Measurements from ENCODE around the gene AP2A1.

AP2A1 gene

DNA sequence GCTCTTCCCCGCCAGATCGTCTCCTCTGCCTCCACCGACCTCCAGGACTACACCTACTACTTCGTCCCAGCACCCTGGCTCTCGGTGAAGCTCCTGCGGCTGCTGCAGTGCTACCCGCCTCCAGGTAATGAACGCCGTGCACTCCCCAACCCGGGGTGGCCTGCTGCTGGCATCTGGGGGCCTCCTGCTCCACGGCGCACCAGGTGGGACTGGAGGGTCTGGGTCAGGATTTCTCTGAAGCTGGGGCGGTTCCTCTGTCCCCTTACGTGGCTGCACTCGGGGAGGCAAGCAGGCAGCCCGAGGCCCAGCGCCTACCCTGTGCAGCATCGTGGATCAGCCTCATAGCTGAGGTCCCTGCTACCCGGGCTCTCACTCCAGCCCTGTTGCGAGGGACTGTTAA lies 28.8 kb downstream of the AP2A1 start:
- H3K36me3 ChIP-seq (ENCODE audit: control insufficient read depth in 1 of 2, insufficient read depth in 2 of 2, low read length in 2 of 2) = peaks cover 55 to 93% of the 10 kb centered on the region in 2 donors
- H3K27ac ChIP-seq (ENCODE audit: low read length) = no peak overlapping the region
- H3K4me3 ChIP-seq (ENCODE audit: low read depth in 1 of 2, low read length in 2 of 2) = no peak overlapping the region
- H3K27me3 ChIP-seq (ENCODE audit: low read depth, low read length) = no peaks in the 10 kb centered on the region
- H3K4me1 ChIP-seq (ENCODE audit: control insufficient read depth in 1 of 2, insufficient read depth in 2 of 2, low read length in 2 of 2) = peaks cover 0 to 7% of the 10 kb centered on the region in 2 donors
- H3K9me3 ChIP-seq (ENCODE audit: control insufficient read depth in 1 of 2, low read length in 2 of 2) = no peaks in the 10 kb centered on the region

DNA sequence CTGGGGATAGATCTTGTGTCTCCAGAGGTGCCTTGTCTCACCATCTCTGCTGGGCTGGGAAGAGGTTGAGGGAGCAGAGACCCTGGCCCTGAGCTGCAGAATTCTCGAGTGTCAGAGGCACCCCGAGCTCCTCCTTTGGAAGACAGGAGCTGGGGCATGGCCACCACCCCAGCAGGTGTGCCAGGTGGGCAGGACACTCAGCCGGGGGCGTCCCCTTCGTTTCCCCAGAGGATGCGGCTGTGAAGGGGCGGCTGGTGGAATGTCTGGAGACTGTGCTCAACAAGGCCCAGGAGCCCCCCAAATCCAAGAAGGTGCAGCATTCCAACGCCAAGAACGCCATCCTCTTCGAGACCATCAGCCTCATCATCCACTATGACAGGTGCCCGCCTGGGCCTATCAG lies 31.8 kb downstream of the AP2A1 start:
- no peak overlapping the region for H3K4me3 ChIP-seq (ENCODE audit: low read depth in 1 of 2, low read length in 2 of 2)
- H3K27ac ChIP-seq (ENCODE audit: low read length) = no peak overlapping the region
- H3K27me3 ChIP-seq (ENCODE audit: low read depth, low read length) = no peaks in the 10 kb centered on the region
- H3K36me3 ChIP-seq (ENCODE audit: control insufficient read depth in 1 of 2, insufficient read depth in 2 of 2, low read length in 2 of 2) = peaks cover 51 to 88% of the 10 kb centered on the region in 2 donors
- H3K9me3 ChIP-seq (ENCODE audit: control insufficient read depth in 1 of 2, low read length in 2 of 2) = no peaks in the 10 kb centered on the region
- peaks cover 0 to 7% of the 10 kb centered on the region in 2 donors for H3K4me1 ChIP-seq (ENCODE audit: control insufficient read depth in 1 of 2, insufficient read depth in 2 of 2, low read length in 2 of 2)

DNA sequence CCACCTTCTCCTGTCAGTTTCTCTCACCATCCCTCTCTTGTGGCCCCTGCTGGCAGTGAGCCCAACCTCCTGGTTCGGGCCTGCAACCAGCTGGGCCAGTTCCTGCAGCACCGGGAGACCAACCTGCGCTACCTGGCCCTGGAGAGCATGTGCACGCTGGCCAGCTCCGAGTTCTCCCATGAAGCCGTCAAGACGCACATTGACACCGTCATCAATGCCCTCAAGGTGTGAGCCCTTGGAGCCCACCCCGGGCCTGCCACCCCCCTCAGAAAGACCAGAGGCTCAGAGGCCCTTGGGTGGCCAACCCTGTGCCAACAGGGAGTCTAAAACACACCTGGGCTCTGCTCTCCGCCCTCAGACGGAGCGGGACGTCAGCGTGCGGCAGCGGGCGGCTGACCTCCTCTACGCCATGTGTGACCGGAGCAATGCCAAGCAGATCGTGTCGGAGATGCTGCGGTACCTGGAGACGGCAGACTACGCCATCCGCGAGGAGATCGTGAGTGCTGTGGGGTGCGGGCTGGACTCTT lies 32.5 kb downstream of the AP2A1 start:
- Histone ChIP-seq H3K4me1 (ENCODE audit: control insufficient read depth in 1 of 2, insufficient read depth in 2 of 2, low read length in 2 of 2) (peaks cover 0 to 7% of the 10 kb centered on the region in 2 donors), H3K4me3 (ENCODE audit: low read depth in 1 of 2, low read length in 2 of 2) (no peak overlapping the region), H3K36me3 (ENCODE audit: control insufficient read depth in 1 of 2, insufficient read depth in 2 of 2, low read length in 2 of 2) (peaks cover 51 to 86% of the 10 kb centered on the region in 2 donors), H3K27ac (ENCODE audit: low read length) (no peak overlapping the region), H3K27me3 (ENCODE audit: low read depth, low read length) (no peaks in the 10 kb centered on the region), H3K9me3 (ENCODE audit: control insufficient read depth in 1 of 2, low read length in 2 of 2) (no peaks in the 10 kb centered on the region)

DNA sequence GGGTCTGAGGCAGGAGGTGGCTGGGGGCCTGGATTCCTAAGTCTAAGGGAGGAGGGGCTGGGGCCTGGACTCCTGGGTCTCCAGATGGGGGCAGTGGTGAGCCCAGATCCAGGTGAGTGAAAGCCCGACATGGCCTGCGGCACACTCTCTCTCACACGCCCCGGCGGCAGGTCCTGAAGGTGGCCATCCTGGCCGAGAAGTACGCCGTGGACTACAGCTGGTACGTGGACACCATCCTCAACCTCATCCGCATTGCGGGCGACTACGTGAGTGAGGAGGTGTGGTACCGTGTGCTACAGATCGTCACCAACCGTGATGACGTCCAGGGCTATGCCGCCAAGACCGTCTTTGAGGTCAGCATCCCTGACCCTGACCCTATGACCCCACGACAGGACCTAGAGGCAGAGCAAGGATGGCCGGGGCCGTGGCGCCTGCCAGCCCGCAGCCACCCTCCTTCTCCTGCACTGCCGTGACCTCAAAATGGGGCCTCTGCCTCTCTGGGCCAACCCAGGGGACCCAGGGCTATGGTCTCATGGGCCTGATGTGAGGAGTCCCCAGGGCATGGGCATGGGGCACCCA lies 33.1 kb downstream of the AP2A1 start:
- H3K4me3 ChIP-seq (ENCODE audit: low read depth in 1 of 2, low read length in 2 of 2) = no peak overlapping the region
- no peaks in the 10 kb centered on the region for H3K9me3 ChIP-seq (ENCODE audit: control insufficient read depth in 1 of 2, low read length in 2 of 2)
- no peaks in the 10 kb centered on the region for H3K27me3 ChIP-seq (ENCODE audit: low read depth, low read length)
- peaks cover 46 to 80% of the 10 kb centered on the region in 2 donors for H3K36me3 ChIP-seq (ENCODE audit: control insufficient read depth in 1 of 2, insufficient read depth in 2 of 2, low read length in 2 of 2)
- no peak overlapping the region for H3K27ac ChIP-seq (ENCODE audit: low read length)
- peaks cover 0 to 7% of the 10 kb centered on the region in 2 donors for H3K4me1 ChIP-seq (ENCODE audit: control insufficient read depth in 1 of 2, insufficient read depth in 2 of 2, low read length in 2 of 2)

DNA sequence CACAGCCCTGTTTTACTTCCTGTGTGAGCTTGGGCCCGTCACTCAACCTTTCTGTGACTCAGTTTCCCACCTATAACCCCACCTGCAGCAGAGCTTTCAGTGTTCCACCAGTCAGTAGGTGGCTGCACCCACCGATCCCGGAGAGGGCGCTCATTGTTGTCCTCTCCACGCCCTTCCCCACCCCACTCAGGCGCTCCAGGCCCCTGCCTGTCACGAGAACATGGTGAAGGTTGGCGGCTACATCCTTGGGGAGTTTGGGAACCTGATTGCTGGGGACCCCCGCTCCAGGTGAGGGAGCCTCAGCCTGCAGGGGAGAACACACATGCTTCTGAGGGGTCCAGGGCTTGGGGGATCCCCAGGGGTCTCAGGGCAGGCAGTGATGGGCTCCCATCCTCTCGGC lies 34.0 kb downstream of the AP2A1 start:
- H3K9me3 ChIP-seq (ENCODE audit: control insufficient read depth in 1 of 2, low read length in 2 of 2) = no peaks in the 10 kb centered on the region
- H3K27ac ChIP-seq (ENCODE audit: low read length) = no peak overlapping the region
- no peaks in the 10 kb centered on the region for H3K27me3 ChIP-seq (ENCODE audit: low read depth, low read length)
- peaks cover 0 to 7% of the 10 kb centered on the region in 2 donors for H3K4me1 ChIP-seq (ENCODE audit: control insufficient read depth in 1 of 2, insufficient read depth in 2 of 2, low read length in 2 of 2)
- peaks cover 37 to 72% of the 10 kb centered on the region in 2 donors for H3K36me3 ChIP-seq (ENCODE audit: control insufficient read depth in 1 of 2, insufficient read depth in 2 of 2, low read length in 2 of 2)
- H3K4me3 ChIP-seq (ENCODE audit: low read depth in 1 of 2, low read length in 2 of 2) = no peak overlapping the region

DNA sequence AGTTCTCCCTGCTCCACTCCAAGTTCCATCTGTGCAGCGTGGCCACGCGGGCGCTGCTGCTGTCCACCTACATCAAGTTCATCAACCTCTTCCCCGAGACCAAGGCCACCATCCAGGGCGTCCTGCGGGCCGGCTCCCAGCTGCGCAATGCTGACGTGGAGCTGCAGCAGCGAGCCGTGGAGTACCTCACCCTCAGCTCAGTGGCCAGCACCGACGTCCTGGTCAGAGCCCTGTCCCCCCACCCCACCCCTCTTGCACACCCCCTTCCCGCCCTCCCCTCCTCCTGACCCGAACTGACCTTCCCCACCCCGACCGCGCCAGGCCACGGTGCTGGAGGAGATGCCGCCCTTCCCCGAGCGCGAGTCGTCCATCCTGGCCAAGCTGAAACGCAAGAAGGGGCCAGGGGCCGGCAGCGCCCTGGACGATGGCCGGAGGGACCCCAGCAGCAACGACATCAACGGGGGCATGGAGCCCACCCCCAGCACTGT lies 34.6 kb downstream of the AP2A1 start:
- Histone ChIP-seq H3K4me1 (ENCODE audit: control insufficient read depth in 1 of 2, insufficient read depth in 2 of 2, low read length in 2 of 2) (peaks cover 0 to 7% of the 10 kb centered on the region in 2 donors), H3K27ac (ENCODE audit: low read length) (no peak overlapping the region), H3K36me3 (ENCODE audit: control insufficient read depth in 1 of 2, insufficient read depth in 2 of 2, low read length in 2 of 2) (peaks cover 32 to 66% of the 10 kb centered on the region in 2 donors), H3K27me3 (ENCODE audit: low read depth, low read length) (no peaks in the 10 kb centered on the region), H3K9me3 (ENCODE audit: control insufficient read depth in 1 of 2, low read length in 2 of 2) (no peaks in the 10 kb centered on the region), H3K4me3 (ENCODE audit: low read depth in 1 of 2, low read length in 2 of 2) (peak overlapping the region in 1 of 2 donors; percentile 63)

DNA sequence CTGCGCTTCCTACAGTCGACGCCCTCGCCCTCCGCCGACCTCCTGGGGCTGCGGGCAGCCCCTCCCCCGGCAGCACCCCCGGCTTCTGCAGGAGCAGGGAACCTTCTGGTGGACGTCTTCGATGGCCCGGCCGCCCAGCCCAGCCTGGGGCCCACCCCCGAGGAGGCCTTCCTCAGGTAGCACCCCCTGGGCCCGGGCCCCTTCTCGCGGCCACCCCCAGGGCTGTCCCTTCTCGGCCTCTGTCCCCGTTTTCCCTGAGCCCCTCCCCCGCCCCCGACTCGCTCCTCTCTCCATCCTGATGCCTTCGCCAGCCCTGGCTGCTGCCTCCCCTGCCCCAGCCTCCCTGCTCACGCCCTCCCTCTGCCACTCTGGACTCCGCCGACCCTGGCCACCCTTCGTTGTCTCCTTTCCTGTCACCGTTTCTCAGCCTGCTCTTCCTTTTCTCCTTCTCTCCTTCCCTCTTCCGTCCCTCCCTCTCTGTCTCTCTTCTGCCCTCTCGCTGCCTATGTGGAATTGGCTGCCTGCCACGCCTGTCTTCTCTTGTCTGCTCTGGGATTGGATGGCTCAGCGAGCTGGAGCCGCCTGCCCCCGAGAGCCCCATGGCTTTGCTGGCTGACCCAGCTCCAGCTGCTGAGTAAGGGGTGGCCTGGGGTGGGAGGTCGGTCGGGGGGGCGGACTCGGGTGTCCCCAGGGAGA lies 35.3 kb downstream of the AP2A1 start:
- H3K27me3 ChIP-seq (ENCODE audit: low read depth, low read length) = no peaks in the 10 kb centered on the region
- H3K4me3 ChIP-seq (ENCODE audit: low read depth in 1 of 2, low read length in 2 of 2) = peak overlapping the region in 1 of 2 donors; percentile 63
- no peaks in the 10 kb centered on the region for H3K9me3 ChIP-seq (ENCODE audit: control insufficient read depth in 1 of 2, low read length in 2 of 2)
- peaks cover 0 to 7% of the 10 kb centered on the region in 2 donors for H3K4me1 ChIP-seq (ENCODE audit: control insufficient read depth in 1 of 2, insufficient read depth in 2 of 2, low read length in 2 of 2)
- H3K36me3 ChIP-seq (ENCODE audit: control insufficient read depth in 1 of 2, insufficient read depth in 2 of 2, low read length in 2 of 2) = peaks cover 25 to 63% of the 10 kb centered on the region in 2 donors
- no peak overlapping the region for H3K27ac ChIP-seq (ENCODE audit: low read length)

DNA sequence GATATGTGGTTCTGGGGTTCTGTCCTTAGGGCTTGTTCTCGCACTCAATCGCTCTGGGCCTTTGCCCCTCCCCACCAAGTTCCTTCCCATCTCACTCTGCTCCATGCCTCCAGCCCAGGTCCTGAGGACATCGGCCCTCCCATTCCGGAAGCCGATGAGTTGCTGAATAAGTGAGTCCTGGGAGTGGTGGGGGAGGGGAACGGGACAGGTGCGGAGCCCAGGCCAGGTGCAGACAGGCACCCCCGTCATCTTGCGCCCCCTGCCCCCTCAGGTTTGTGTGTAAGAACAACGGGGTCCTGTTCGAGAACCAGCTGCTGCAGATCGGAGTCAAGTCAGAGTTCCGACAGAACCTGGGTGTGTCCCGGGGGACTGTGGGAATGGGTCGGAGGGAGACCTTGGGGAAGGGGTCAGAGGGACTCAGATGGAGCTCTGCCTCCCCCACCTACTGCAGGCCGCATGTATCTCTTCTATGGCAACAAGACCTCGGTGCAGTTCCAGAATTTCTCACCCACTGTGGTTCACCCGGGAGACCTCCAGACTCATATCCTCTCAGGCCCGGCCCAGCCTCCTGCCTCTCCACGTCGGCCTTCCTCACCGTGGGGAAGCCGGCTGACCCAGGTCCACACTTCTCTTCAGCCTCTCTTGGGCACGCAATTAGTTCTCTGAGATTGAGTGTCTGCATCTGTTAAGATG lies 36.2 kb downstream of the AP2A1 start:
- Histone ChIP-seq H3K9me3 (ENCODE audit: control insufficient read depth in 1 of 2, low read length in 2 of 2) (no peaks in the 10 kb centered on the region), H3K27me3 (ENCODE audit: low read depth, low read length) (no peaks in the 10 kb centered on the region), H3K27ac (ENCODE audit: low read length) (no peak overlapping the region), H3K4me1 (ENCODE audit: control insufficient read depth in 1 of 2, insufficient read depth in 2 of 2, low read length in 2 of 2) (peaks cover 0 to 13% of the 10 kb centered on the region in 2 donors), H3K36me3 (ENCODE audit: control insufficient read depth in 1 of 2, insufficient read depth in 2 of 2, low read length in 2 of 2) (peaks cover 22 to 63% of the 10 kb centered on the region in 2 donors), H3K4me3 (ENCODE audit: low read depth in 1 of 2, low read length in 2 of 2) (peak overlapping the region in 1 of 2 donors; percentile 63)

DNA sequence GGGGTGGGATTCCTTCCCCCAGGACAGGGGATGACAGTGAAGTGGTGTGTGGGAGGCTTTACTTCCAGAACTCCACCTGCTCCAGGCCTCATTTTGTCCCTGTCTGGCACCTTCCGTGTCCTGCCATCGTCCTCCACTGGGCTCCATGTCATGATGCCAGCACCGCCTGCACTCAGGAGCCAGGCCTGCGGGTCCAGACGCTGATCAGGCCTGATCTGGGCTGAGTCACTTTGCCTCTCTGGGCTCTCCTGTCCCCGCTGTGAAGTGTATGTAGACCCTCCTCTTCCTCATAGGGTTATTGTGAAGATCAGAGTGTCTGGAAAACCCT lies 36.7 kb downstream of the AP2A1 start:
- Histone ChIP-seq H3K27me3 (ENCODE audit: low read depth, low read length) (no peaks in the 10 kb centered on the region), H3K4me3 (ENCODE audit: low read depth in 1 of 2, low read length in 2 of 2) (no peak overlapping the region), H3K9me3 (ENCODE audit: control insufficient read depth in 1 of 2, low read length in 2 of 2) (no peaks in the 10 kb centered on the region), H3K27ac (ENCODE audit: low read length) (no peak overlapping the region), H3K4me1 (ENCODE audit: control insufficient read depth in 1 of 2, insufficient read depth in 2 of 2, low read length in 2 of 2) (peaks cover 0 to 18% of the 10 kb centered on the region in 2 donors), H3K36me3 (ENCODE audit: control insufficient read depth in 1 of 2, insufficient read depth in 2 of 2, low read length in 2 of 2) (peaks cover 17 to 58% of the 10 kb centered on the region in 2 donors)

DNA sequence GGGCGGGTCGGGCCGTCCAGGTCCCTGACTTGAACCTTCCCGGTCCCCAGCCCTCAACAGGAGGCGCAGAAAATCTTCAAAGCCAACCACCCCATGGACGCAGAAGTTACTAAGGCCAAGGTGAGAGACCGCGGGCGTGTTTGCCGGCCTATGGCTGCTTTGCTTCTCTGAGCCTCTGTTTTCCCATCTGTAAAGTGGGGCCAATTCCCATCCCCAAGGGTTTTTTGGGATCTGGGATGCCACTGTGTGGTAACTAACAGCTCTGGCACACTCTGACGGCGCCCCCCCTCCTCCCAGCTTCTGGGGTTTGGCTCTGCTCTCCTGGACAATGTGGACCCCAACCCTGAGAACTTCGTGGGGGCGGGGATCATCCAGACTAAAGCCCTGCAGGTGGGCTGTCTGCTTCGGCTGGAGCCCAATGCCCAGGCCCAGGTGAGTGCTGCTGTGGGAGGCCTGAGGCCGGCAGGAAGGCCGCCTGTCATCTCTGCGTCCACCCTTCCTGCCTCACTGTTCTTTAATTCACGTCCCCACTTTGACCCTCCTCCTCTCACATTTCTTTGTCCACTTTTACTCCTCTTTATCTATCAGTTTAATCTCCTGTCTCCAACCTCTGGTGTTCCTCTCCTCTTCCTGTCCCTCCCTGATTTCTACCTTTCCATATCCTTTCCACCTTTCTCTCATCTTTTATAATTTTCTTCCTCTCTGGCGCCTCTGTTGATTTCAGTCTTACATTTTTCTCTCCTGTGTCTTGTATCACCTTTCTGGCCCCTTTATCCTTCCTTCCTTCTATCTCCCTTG lies 39.2 kb downstream of the AP2A1 start:
- no peak overlapping the region for H3K27ac ChIP-seq (ENCODE audit: low read length)
- no peaks in the 10 kb centered on the region for H3K27me3 ChIP-seq (ENCODE audit: low read depth, low read length)
- H3K36me3 ChIP-seq (ENCODE audit: control insufficient read depth in 1 of 2, insufficient read depth in 2 of 2, low read length in 2 of 2) = peaks cover 9 to 33% of the 10 kb centered on the region in 2 donors
- no peak overlapping the region for H3K4me3 ChIP-seq (ENCODE audit: low read depth in 1 of 2, low read length in 2 of 2)
- H3K9me3 ChIP-seq (ENCODE audit: control insufficient read depth in 1 of 2, low read length in 2 of 2) = no peaks in the 10 kb centered on the region
- H3K4me1 ChIP-seq (ENCODE audit: control insufficient read depth in 1 of 2, insufficient read depth in 2 of 2, low read length in 2 of 2) = peaks cover 0 to 19% of the 10 kb centered on the region in 2 donors

DNA sequence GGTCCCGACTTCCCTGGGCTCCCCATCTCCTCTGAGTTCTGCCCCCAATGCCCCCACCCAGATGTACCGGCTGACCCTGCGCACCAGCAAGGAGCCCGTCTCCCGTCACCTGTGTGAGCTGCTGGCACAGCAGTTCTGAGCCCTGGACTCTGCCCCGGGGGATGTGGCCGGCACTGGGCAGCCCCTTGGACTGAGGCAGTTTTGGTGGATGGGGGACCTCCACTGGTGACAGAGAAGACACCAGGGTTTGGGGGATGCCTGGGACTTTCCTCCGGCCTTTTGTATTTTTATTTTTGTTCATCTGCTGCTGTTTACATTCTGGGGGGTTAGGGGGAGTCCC lies 39.8 kb downstream of the AP2A1 start:
- Histone ChIP-seq H3K27ac (ENCODE audit: low read length) (no peak overlapping the region), H3K4me3 (ENCODE audit: low read depth in 1 of 2, low read length in 2 of 2) (no peak overlapping the region), H3K4me1 (ENCODE audit: control insufficient read depth in 1 of 2, insufficient read depth in 2 of 2, low read length in 2 of 2) (peaks cover 0 to 18% of the 10 kb centered on the region in 2 donors), H3K9me3 (ENCODE audit: control insufficient read depth in 1 of 2, low read length in 2 of 2) (no peaks in the 10 kb centered on the region), H3K27me3 (ENCODE audit: low read depth, low read length) (no peaks in the 10 kb centered on the region), H3K36me3 (ENCODE audit: control insufficient read depth in 1 of 2, insufficient read depth in 2 of 2, low read length in 2 of 2) (peaks cover 9 to 30% of the 10 kb centered on the region in 2 donors)

Measured in muscle layer of duodenum (tissue), 2 donors.